WTC11 (cell line): ENCODE data around the gene NUP62. TPM values are rescaled to one million over a fixed set of nuclear protein-coding genes. Genes with fewer than 3 reads are reported as not detected.

Experiments
- AFF4 ChIP-seq: sonication (generic); formaldehyde crosslinking; IDR thresholded peaks from 2 replicates; pipeline ENCODE4 v1.8.1; 2023; ENCODE audit warnings: mild to moderate bottlenecking, missing genetic modification reagents, borderline replicate concordance
- ATF3 ChIP-seq: sonication (generic); formaldehyde crosslinking; conservative IDR thresholded peaks from 2 replicates; pipeline ENCODE4 v1.8.1; 2022; ENCODE audit warnings: mild to moderate bottlenecking, missing genetic modification reagents
- ESRRA ChIP-seq: sonication (generic); formaldehyde crosslinking; IDR thresholded peaks from 2 replicates; pipeline ENCODE4 v1.8.1; 2022; ENCODE audit warnings: mild to moderate bottlenecking, missing genetic modification reagents, borderline replicate concordance
- IRF1 ChIP-seq: sonication (generic); formaldehyde crosslinking; IDR thresholded peaks from 2 replicates; pipeline ENCODE4 v1.8.0; 2023; ENCODE audit warnings: missing genetic modification reagents
- JUN ChIP-seq: sonication (generic); formaldehyde crosslinking; IDR thresholded peaks from 2 replicates; pipeline ENCODE4 v1.8.0; 2023; ENCODE audit warnings: mild to moderate bottlenecking, missing genetic modification reagents
- NFE2L1 ChIP-seq: sonication (generic); formaldehyde crosslinking; IDR thresholded peaks from 2 replicates; pipeline ENCODE4 v1.8.1; 2023; ENCODE audit warnings: missing genetic modification reagents
- NFYB ChIP-seq: sonication (generic); formaldehyde crosslinking; conservative IDR thresholded peaks from 2 replicates; pipeline ENCODE4 v1.8.0; 2022; ENCODE audit warnings: low read depth, missing genetic modification reagents
- NR1H2 ChIP-seq: sonication (generic); formaldehyde crosslinking; IDR thresholded peaks from 2 replicates; pipeline ENCODE4 v1.9.0; 2021; ENCODE audit warnings: mild to moderate bottlenecking, moderate library complexity, missing genetic modification reagents
- OVOL2 ChIP-seq: fragments of 250-450 bp; sonication (Bioruptor Pico); IDR thresholded peaks from 2 replicates; pipeline ENCODE4 v1.9.0; 2021; ENCODE audit warnings: mild to moderate bottlenecking, borderline replicate concordance
- SP1 ChIP-seq: sonication (generic); formaldehyde crosslinking; conservative IDR thresholded peaks from 2 replicates; pipeline ENCODE4 v1.8.1; 2022; ENCODE audit warnings: missing genetic modification reagents
- TEAD1 ChIP-seq: sonication (generic); formaldehyde crosslinking; IDR thresholded peaks from 2 replicates; pipeline ENCODE4 v1.8.0; 2022; ENCODE audit warnings: mild to moderate bottlenecking, missing genetic modification reagents
- ZNF138 ChIP-seq: sonication (generic); formaldehyde crosslinking; conservative IDR thresholded peaks from 2 replicates; pipeline ENCODE4 v1.8.1; 2022; ENCODE audit warnings: mild to moderate bottlenecking, moderate library complexity, missing genetic modification reagents
- ZNF232 ChIP-seq: sonication (generic); formaldehyde crosslinking; IDR thresholded peaks from 2 replicates; pipeline ENCODE4 v1.8.0; 2022; ENCODE audit warnings: mild to moderate bottlenecking, missing genetic modification reagents
- ZNF263 ChIP-seq: sonication (generic); formaldehyde crosslinking; IDR thresholded peaks from 2 replicates; pipeline ENCODE4 v1.8.1; 2022; ENCODE audit warnings: low read depth, mild to moderate bottlenecking, moderate library complexity, missing genetic modification reagents
- ZNF281 ChIP-seq: sonication (generic); formaldehyde crosslinking; IDR thresholded peaks from 2 replicates; pipeline ENCODE4 v1.8.0; 2023; ENCODE audit warnings: mild to moderate bottlenecking, missing genetic modification reagents
- ZNF396 ChIP-seq: fragments of 250-450 bp; sonication (Bioruptor Pico); IDR thresholded peaks from 2 replicates; pipeline ENCODE4 v1.8.0; 2021; ENCODE audit warnings: mild to moderate bottlenecking, moderate library complexity, borderline replicate concordance
- total RNA-seq: library from RNA; stranded (reverse); gene quantifications from 3 replicates; pipeline ENCODE4 v1.2.3, GENCODE V29; 2021
- TF ChIP-seq, protein P1 (sequence below): sonication (generic); formaldehyde crosslinking; IDR thresholded peaks from 2 replicates; pipeline ENCODE4 v1.8.0; 2022; ENCODE audit warnings: mild to moderate bottlenecking, missing genetic modification reagents
- TF ChIP-seq, protein P2 (sequence below): sonication (generic); formaldehyde crosslinking; IDR thresholded peaks from 2 replicates; pipeline ENCODE4 v1.8.1; 2022; ENCODE audit warnings: low read depth, mild to moderate bottlenecking, moderate library complexity, missing genetic modification reagents, borderline replicate concordance
- TF ChIP-seq, protein P3 (sequence below): sonication (generic); formaldehyde crosslinking; IDR thresholded peaks from 2 replicates; pipeline ENCODE4 v1.8.1; 2023; ENCODE audit warnings: mild to moderate bottlenecking, moderate library complexity, missing genetic modification reagents
- TF ChIP-seq, protein P4 (sequence below): fragments of 250-450 bp; sonication (Bioruptor Pico); IDR thresholded peaks from 2 replicates; pipeline ENCODE4 v1.9.0; 2021; ENCODE audit warnings: moderate library complexity, mild to moderate bottlenecking, inconsistent platforms, borderline replicate concordance

NUP62 gene
- total RNA-seq, 1 experiment from 2014 or later, result 87.1 TPM

GRCh38 chr19:49889687-49890348 is 39.5 kb downstream of the NUP62 start (continued):
- TF ChIP-seq ZNF281 (CRISPR knock-in tag) (peak; percentile 100), JUN (CRISPR knock-in tag) (peak; percentile 99), ZNF232 (CRISPR knock-in tag) (peak; percentile 100), ZNF138 (CRISPR knock-in tag) (peak; percentile 100), AFF4 (CRISPR knock-in tag) (peak; percentile 100), SP1 (peak; percentile 98), NFE2L1 (CRISPR knock-in tag) (peak; percentile 99), ESRRA (CRISPR knock-in tag) (peak; percentile 99), ZNF396 (no peak), IRF1 (peak; percentile 99), ZNF263 (CRISPR knock-in tag) (peak; percentile 90), TEAD1 (peak; percentile 100), NR1H2 (CRISPR knock-in tag) (peak; percentile 95), OVOL2 (CRISPR knock-in tag) (no peak), ATF3 (peak; percentile 96), NFYB (CRISPR knock-in tag) (peak; percentile 64)
- TF ChIP-seq, protein P1, sequence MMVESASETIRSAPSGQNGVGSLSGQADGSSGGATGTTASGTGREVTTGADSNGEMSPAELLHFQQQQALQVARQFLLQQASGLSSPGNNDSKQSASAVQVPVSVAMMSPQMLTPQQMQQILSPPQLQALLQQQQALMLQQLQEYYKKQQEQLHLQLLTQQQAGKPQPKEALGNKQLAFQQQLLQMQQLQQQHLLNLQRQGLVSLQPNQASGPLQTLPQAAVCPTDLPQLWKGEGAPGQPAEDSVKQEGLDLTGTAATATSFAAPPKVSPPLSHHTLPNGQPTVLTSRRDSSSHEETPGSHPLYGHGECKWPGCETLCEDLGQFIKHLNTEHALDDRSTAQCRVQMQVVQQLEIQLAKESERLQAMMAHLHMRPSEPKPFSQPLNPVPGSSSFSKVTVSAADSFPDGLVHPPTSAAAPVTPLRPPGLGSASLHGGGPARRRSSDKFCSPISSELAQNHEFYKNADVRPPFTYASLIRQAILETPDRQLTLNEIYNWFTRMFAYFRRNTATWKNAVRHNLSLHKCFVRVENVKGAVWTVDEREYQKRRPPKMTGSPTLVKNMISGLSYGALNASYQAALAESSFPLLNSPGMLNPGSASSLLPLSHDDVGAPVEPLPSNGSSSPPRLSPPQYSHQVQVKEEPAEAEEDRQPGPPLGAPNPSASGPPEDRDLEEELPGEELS, result peak; percentile 100
- TF ChIP-seq, protein P2, sequence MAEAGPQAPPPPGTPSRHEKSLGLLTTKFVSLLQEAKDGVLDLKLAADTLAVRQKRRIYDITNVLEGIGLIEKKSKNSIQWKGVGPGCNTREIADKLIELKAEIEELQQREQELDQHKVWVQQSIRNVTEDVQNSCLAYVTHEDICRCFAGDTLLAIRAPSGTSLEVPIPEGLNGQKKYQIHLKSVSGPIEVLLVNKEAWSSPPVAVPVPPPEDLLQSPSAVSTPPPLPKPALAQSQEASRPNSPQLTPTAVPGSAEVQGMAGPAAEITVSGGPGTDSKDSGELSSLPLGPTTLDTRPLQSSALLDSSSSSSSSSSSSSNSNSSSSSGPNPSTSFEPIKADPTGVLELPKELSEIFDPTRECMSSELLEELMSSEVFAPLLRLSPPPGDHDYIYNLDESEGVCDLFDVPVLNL (CRISPR knock-in tag), result peak; percentile 97
- TF ChIP-seq, protein P3, sequence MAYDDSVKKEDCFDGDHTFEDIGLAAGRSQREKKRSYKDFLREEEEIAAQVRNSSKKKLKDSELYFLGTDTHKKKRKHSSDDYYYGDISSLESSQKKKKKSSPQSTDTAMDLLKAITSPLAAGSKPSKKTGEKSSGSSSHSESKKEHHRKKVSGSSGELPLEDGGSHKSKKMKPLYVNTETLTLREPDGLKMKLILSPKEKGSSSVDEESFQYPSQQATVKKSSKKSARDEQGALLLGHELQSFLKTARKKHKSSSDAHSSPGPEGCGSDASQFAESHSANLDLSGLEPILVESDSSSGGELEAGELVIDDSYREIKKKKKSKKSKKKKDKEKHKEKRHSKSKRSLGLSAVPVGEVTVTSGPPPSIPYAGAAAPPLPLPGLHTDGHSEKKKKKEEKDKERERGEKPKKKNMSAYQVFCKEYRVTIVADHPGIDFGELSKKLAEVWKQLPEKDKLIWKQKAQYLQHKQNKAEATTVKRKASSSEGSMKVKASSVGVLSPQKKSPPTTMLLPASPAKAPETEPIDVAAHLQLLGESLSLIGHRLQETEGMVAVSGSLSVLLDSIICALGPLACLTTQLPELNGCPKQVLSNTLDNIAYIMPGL (CRISPR knock-in tag), result peak; percentile 100
- TF ChIP-seq, protein P4, sequence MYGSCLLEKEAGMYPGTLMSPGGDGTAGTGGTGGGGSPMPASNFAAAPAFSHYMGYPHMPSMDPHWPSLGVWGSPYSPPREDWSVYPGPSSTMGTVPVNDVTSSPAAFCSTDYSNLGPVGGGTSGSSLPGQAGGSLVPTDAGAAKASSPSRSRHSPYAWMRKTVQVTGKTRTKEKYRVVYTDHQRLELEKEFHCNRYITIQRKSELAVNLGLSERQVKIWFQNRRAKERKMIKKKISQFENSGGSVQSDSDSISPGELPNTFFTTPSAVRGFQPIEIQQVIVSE (CRISPR knock-in tag), result no peak
